KOPT-K1 (cell line): Measurements from ENCODE around the gene GASK1A.
"Not testable (repeated sequence)": the region's sequence is repeated elsewhere in the genome, so short reads cannot be mapped to it uniquely, and the experiment has no call there.

Source experiments
- H3K27ac ChIP-seq: fragments of 200-600 bp; sonication (generic); 2 replicates; pipeline ENCODE4 v1.5.1; 2016; ENCODE audit warnings: antibody characterized with exemption, mild to moderate bottlenecking, low read depth, low read length; ENCODE audit not compliant: poor library complexity, severe bottlenecking
- H3K36me3 ChIP-seq: fragments of 200-600 bp; sonication (generic); 2 replicates; pipeline ENCODE4 v1.5.1; 2017; ENCODE audit warnings: antibody characterized with exemption, mild to moderate bottlenecking, low read length, moderate library complexity; ENCODE audit not compliant: insufficient read depth
- H3K9me3 ChIP-seq: fragments of 200-600 bp; sonication (generic); 2 replicates; pipeline ENCODE4 v1.5.1; 2017; ENCODE audit warnings: antibody characterized with exemption, low read length, mild to moderate bottlenecking; ENCODE audit not compliant: insufficient read depth, poor library complexity, severe bottlenecking

The GASK1A gene

GRCh38 chr3:42970976-42971772 is 7.9 kb upstream of the GASK1A start:
- Histone ChIP-seq H3K36me3 (no peaks in the 10 kb centered on the region), H3K27ac (no peak overlapping the region)

DNA sequence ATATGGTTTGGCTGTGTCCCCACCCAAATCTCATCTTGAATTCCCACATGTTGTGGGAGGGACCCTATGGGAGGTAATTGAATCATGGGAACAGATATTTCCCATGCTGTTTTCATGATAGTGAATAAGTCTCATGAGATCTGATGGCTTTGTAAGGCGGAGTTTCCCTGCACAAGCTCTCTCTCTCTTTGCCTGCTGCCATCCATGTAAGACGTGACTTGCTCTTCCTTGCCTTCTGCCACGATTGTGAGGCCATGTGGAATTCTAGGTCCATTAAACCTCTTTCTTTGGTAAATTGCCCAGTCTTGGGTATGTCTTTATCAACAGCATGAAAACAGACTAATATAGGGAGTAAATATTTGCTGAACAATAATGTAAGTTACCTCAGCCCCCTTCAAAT is 4.2 kb upstream of the GASK1A start:
- peaks cover 53% of the 10 kb centered on the region for H3K9me3 ChIP-seq
- H3K36me3 ChIP-seq, H3K27ac ChIP-seq: not testable (repeated sequence)

More at GRCh38 chr3:42970976-42971772, 7.9 kb upstream of the GASK1A start:
- peaks cover 39% of the 10 kb centered on the region for H3K9me3 ChIP-seq

DNA sequence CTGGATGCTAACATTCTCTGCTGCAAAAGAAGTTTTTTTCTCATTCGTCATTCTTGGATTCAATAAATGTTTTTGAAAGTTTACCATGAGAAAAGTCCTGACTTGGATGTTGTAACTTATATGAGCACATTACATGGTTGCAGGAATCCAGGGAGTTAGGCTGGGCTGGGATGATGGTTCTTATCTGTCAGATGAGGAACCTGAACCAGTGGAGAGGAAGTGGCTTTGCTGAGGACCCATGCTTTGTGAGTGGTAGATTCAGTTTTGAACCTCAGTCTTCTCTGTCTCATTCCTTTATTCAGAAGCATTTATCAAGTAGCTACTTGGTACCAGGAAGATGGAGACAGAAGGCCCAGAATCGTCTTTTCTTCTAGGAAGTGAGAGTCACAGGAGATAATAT is 3.7 kb upstream of the GASK1A start:
- Histone ChIP-seq H3K9me3 (peaks cover 53% of the 10 kb centered on the region), H3K27ac (no peak overlapping the region)

GRCh38 chr3:42975955-42976354 is 3.2 kb upstream of the GASK1A start:
- Histone ChIP-seq H3K36me3 (no peaks in the 10 kb centered on the region), H3K27ac (no peak overlapping the region), H3K9me3 (peaks cover 53% of the 10 kb centered on the region)

More for the DNA sequence above, 3.7 kb upstream of the GASK1A start:
- H3K36me3 ChIP-seq = no peaks in the 10 kb centered on the region

GRCh38 chr3:42980209-42980608 is 1.1 kb downstream of the GASK1A start:
- no peaks in the 10 kb centered on the region for H3K36me3 ChIP-seq
- H3K27ac ChIP-seq = no peak overlapping the region
- peaks cover 24% of the 10 kb centered on the region for H3K9me3 ChIP-seq

DNA sequence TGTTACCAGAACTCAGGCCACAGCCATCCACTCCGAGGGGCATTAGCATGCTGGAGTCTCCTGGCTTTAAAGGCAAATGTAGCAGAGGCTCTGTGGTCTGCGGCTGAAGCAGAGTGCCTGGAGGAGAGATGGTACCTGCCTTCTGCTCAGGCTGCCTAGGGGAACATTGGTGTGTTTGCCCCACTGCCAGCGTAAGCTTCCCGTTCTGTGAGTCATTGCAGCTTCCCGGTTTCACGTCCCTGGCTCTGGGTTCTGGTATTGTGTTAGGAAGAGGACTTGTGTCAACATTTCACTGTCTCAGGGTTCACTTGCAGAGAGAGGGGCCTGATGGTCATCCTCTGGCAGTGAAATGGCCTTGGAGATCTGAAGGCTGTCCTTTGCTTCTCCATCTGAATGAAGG is 1.8 kb downstream of the GASK1A start:
- Histone ChIP-seq H3K27ac (no peak overlapping the region), H3K36me3 (no peaks in the 10 kb centered on the region), H3K9me3 (peaks cover 17% of the 10 kb centered on the region)

GRCh38 chr3:42982645-42983412 is 3.7 kb downstream of the GASK1A start:
- H3K36me3 ChIP-seq = no peaks in the 10 kb centered on the region
- no peak overlapping the region for H3K27ac ChIP-seq
- peaks cover 13% of the 10 kb centered on the region for H3K9me3 ChIP-seq

DNA sequence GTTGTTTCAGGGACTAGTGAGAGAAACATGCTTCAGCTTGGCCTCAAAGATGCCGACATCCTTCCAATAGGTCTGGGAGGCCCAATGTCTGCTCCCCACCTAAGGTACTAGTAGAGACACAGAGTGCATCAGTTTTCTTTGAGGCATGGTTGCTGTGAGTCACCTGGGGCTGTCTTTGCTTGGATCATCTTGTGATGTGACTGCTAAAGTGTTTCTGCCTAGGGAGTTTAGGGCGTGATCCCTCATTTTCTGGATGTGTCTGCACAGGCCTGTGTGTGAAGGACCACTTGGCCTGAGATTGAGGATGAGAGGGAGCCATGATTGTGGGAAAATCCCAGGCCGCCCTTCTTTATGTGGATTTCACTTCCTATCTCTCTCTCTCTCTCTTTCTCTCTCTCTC is 4.8 kb downstream of the GASK1A start:
- Histone ChIP-seq H3K9me3 (peaks cover 9% of the 10 kb centered on the region), H3K27ac (no peak overlapping the region), H3K36me3 (no peaks in the 10 kb centered on the region)

DNA sequence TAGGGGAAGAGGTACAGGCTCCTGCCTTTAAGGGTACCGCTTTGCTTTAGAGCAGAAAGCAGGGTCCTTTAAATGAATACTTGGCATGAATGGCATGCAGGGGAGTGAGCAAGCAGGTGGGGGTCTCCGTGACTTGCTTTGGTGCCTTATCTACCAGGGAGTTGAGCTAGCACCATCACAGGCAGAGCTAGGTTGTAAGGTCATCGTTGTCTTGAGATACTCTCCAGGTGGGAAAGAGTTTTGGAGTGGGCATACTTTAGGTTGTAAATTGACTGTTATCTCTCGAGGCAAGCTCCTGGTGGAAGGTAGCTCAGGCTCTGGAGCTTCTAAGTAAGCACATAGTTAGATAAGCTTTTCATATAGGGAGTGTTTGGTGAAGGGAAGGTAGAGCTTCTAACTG is 5.6 kb downstream of the GASK1A start:
- no peaks in the 10 kb centered on the region for H3K36me3 ChIP-seq
- peaks cover 1% of the 10 kb centered on the region for H3K9me3 ChIP-seq
- no peak overlapping the region for H3K27ac ChIP-seq

- no peaks in the 10 kb centered on the region for H3K36me3 ChIP-seq
- H3K27ac ChIP-seq = no peak overlapping the region
- no peaks in the 10 kb centered on the region for H3K9me3 ChIP-seq
Measured at GRCh38 chr3:42988097-42988496, 9.0 kb downstream of the GASK1A start.

- no peaks in the 10 kb centered on the region for H3K36me3 ChIP-seq
- H3K27ac ChIP-seq = no peak overlapping the region
- no peaks in the 10 kb centered on the region for H3K9me3 ChIP-seq
Measured at GRCh38 chr3:42988566-42988965, 9.5 kb downstream of the GASK1A start.

GRCh38 chr3:42991341-42992315 is 12.5 kb downstream of the GASK1A start:
- Histone ChIP-seq H3K36me3 (no peaks in the 10 kb centered on the region), H3K27ac (no peak overlapping the region), H3K9me3 (no peaks in the 10 kb centered on the region)

DNA sequence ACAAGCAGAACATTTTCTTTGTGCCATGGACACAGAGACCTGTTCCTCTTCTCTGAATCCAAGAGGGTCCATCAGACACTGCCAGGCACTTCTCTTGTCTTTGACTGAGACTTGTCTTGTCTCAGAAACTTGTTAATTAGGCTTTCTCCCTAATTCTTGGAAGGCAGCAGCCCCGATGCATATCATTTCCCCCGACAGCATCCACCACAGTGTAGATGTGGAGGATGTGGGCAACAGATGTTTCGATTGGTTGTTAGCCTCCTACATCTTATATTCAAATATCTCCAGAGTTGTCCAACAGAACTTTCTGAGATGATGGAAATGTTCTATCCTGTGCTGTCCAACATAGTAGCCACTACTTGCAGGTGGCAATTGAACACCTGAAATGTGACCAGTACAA is 15.5 kb downstream of the GASK1A start:
- Histone ChIP-seq H3K36me3 (no peaks in the 10 kb centered on the region), H3K9me3 (no peaks in the 10 kb centered on the region), H3K27ac (no peak overlapping the region)

DNA sequence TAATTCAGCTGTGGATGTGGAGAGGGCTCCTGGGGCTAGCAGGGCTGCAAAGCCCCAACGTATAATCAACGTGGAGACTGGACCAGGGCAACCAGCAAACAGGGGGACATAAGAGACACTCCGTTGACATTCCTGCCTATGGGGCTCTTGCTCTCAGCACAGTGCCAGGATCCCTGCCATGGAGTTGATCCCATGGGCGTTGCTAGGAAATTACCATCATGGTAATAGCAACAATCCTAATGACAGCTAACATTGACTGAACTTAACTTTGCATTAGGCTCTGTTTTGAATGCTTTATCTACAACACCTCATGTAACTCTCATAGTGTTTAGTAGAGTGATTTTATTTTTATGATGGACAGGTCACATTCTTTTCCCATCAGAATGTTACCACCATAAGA is 16.9 kb downstream of the GASK1A start:
- H3K36me3 ChIP-seq = no peaks in the 10 kb centered on the region
- no peak overlapping the region for H3K27ac ChIP-seq
- H3K9me3 ChIP-seq = no peaks in the 10 kb centered on the region

- no peak overlapping the region for H3K27ac ChIP-seq
- no peaks in the 10 kb centered on the region for H3K36me3 ChIP-seq
- no peaks in the 10 kb centered on the region for H3K9me3 ChIP-seq
Measured at GRCh38 chr3:42996633-42997075, 17.5 kb downstream of the GASK1A start.
